K562 (cell line): Measurements from ENCODE around the gene PDIA3. TPM values are rescaled to one million over a fixed set of nuclear protein-coding genes. Genes with fewer than 3 reads are reported as not detected.

Source experiments
- ARID4B ChIP-seq: sonication (generic); formaldehyde crosslinking; IDR thresholded peaks from 2 replicates; pipeline ENCODE4 v1.8.0; 2022; ENCODE audit warnings: mild to moderate bottlenecking, missing genetic modification reagents
- CREBBP ChIP-seq: IDR thresholded peaks from one replicate; pipeline ENCODE4 v1.6.1; 2012; ENCODE audit warnings: low read depth, mild to moderate bottlenecking, control low read depth, inconsistent platforms, low read length
- ELF2 ChIP-seq: fragments of 250-450 bp; sonication (Bioruptor Pico); IDR thresholded peaks from 2 replicates; pipeline ENCODE4 v1.5.0; 2021; ENCODE audit warnings: mild to moderate bottlenecking
- HNRNPL ChIP-seq: fragments of 200-400 bp; formaldehyde crosslinking; IDR thresholded peaks from 2 replicates; pipeline ENCODE4 v1.6.1; 2017; ENCODE audit warnings: low read depth, mild to moderate bottlenecking, low read length
- MXI1 ChIP-seq: IDR thresholded peaks from 2 replicates; pipeline ENCODE4 v1.6.1; 2011; ENCODE audit warnings: low read depth, mild to moderate bottlenecking, improper control_type of control experiment, low read length
- MYC ChIP-seq, 2 experiments: fragments of 250-450 bp in 1 of 2; sonication (Bioruptor Pico) in 1 of 2; IDR thresholded peaks; 2 replicates each; pipeline versions ENCODE4 v1.5.1 to v1.6.1; 2012 to 2021; ENCODE audit warnings: low read depth in 2 of 2, borderline replicate concordance in 1 of 2, improper control_type of control experiment in 1 of 2, low read length in 1 of 2, mild to moderate bottlenecking in 1 of 2, moderate library complexity in 1 of 2
- POU5F1 ChIP-seq: fragments of 150-350 bp; IDR thresholded peaks from 2 replicates; pipeline ENCODE4 v1.6.1; 2014; ENCODE audit warnings: borderline replicate concordance, low read length, low read depth, mild to moderate bottlenecking; ENCODE audit not compliant: partially characterized antibody
- RBM22 ChIP-seq: fragments of 200-400 bp; formaldehyde crosslinking; IDR thresholded peaks from 2 replicates; pipeline ENCODE4 v1.6.1; 2018; ENCODE audit warnings: low read length, low read depth; ENCODE audit not compliant: poor library complexity, severe bottlenecking
- REST ChIP-seq, 2 experiments: fragments of 450-650 bp; formaldehyde crosslinking in 1 of 2; IDR thresholded peaks; 2 replicates each; pipeline versions ENCODE4 v1.4.0 to v1.6.1; 2014 to 2020; ENCODE audit warnings: mild to moderate bottlenecking in 2 of 2, borderline replicate concordance in 1 of 2, low read depth in 1 of 2
- SIN3B ChIP-seq: fragments of 450-650 bp; IDR thresholded peaks from 2 replicates; pipeline ENCODE4 v1.6.1; 2017; ENCODE audit warnings: low read depth, mild to moderate bottlenecking, moderate library complexity
- ZFP1 ChIP-seq: fragments of 450-650 bp; formaldehyde crosslinking; IDR thresholded peaks from 2 replicates; pipeline ENCODE4 v1.4.0; 2020; ENCODE audit warnings: mild to moderate bottlenecking, mixed read lengths
- ZFP36 ChIP-seq: fragments of 150-350 bp; IDR thresholded peaks from 2 replicates; pipeline ENCODE4 v1.6.1; 2018; ENCODE audit warnings: low read length, low read depth; ENCODE audit not compliant: partially characterized antibody
- ZNF507 ChIP-seq: conservative IDR thresholded peaks from 2 replicates; pipeline ENCODE4 v1.6.1; 2017; ENCODE audit warnings: missing genetic modification characterization, missing compliant biosample characterization
- ZNF77 ChIP-seq: fragments of 250-450 bp; sonication (Bioruptor Pico); IDR thresholded peaks from 2 replicates; pipeline ENCODE4 v1.5.0; 2020
- polyA plus RNA-seq, 8 experiments: library from polyadenylated mRNA; depleted of rRNA in 4 of 8; stranded (reverse) in 5 of 8; unstranded in 3 of 8; fragments of >200 nt; fragmentation: Nextera tagmentation in 2 of 8; fragmentation: Illumina TruSeq in 1 of 8; extraction: Ambion mirVana in 2 of 8; extraction: Trizol in 1 of 8; gene quantifications; 2 replicates each; pipeline versions ENCODE4 v1.2.1 to v1.2.3, GENCODE V29; 2011 to 2014; ENCODE audit warnings: inconsistent platforms in 1 of 8, missing spikeins in 1 of 8
- total RNA-seq, 7 experiments: library from RNA; depleted of rRNA in 6 of 7; stranded (reverse); fragments of >200 nt in 6 of 7; fragmentation: Illumina TruSeq in 2 of 7; extraction: Trizol in 2 of 7; gene quantifications; 2 replicates each; pipeline versions ENCODE4 v1.2.1 to v1.2.3, GENCODE V29; 2011 to 2021; ENCODE audit warnings: low replicate concordance in 1 of 7

PDIA3 gene
- total and polyA plus RNA-seq, 9 of the 15 experiments (the other 6 are each of a cell fraction or from before 2014, with no cell fraction given) = 13.5 to 386 (median 149) TPM

- no peak for TF ChIP-seq POU5F1
- TF ChIP-seq ZNF507 (tag) = no peak
- no peak for TF ChIP-seq ZNF77 (CRISPR knock-in tag)
- TF ChIP-seq CREBBP = no peak
- TF ChIP-seq ZFP36 = no peak
- peak; percentile 92 for TF ChIP-seq MYC (IDR thresholded peaks at IDR 0.05; ENCODE audit: low read depth, low read length)
- peak; percentile 86; the same call in 1 of the 2 replicates for TF ChIP-seq MYC (CRISPR knock-in tag; IDR thresholded peaks at IDR 0.05; ENCODE audit: borderline replicate concordance, low read depth)
- TF ChIP-seq REST (IDR thresholded peaks at IDR 0.05; ENCODE audit: borderline replicate concordance) = no peak
- TF ChIP-seq REST (CRISPR knock-in tag; IDR thresholded peaks at IDR 0.05; ENCODE audit: low read depth) = peak; percentile 62; the same call in 1 of the 2 replicates
- TF ChIP-seq ARID4B (CRISPR knock-in tag) = peak; percentile 66
- no peak for TF ChIP-seq RBM22
- TF ChIP-seq HNRNPL = no peak
- no peak for TF ChIP-seq ZFP1 (CRISPR knock-in tag)
- peak; percentile 75; the same call in 1 of the 2 replicates for TF ChIP-seq SIN3B
- TF ChIP-seq ELF2 (CRISPR knock-in tag) = peak; percentile 30; the same call in 1 of the 2 replicates
- TF ChIP-seq MXI1 = peak; percentile 93
Observed at GRCh38 chr15:43800286-43801141, 54.3 kb downstream of the PDIA3 start, which contains the start of gene HYPK (continued).
